Keratinocyte (primary cell): ENCODE data around the gene ASB9. TPM values are rescaled to one million over a fixed set of nuclear protein-coding genes. Genes with fewer than 3 reads are reported as not detected.

Source experiments
- DNase-seq: peaks from one replicate; pipeline ENCODE4 v3.0.0-alpha.2; 2011; ENCODE audit warnings: low read depth, missing footprints, low spot score
- FAIRE-seq: peaks from 2 replicates; lab custom pipeline; 2011; peaks lifted over from hg19 to GRCh38; lab: Jason Lieb, UNC
- H2AFZ ChIP-seq: 2 replicates; pipeline ENCODE4 v1.6.0; 2012; ENCODE audit warnings: low read length, control low read depth, inconsistent platforms; ENCODE audit not compliant: control insufficient read depth
- H3K27ac ChIP-seq: 2 replicates; pipeline ENCODE4 v1.5.1; 2011; ENCODE audit warnings: low read length; ENCODE audit not compliant: control insufficient read depth, insufficient read depth
- H3K27me3 ChIP-seq: 3 replicates; pipeline ENCODE4 v1.6.0; 2011; ENCODE audit warnings: low read length; ENCODE audit not compliant: control insufficient read depth, insufficient read depth; ENCODE audit errors: extremely low read depth
- H3K36me3 ChIP-seq, 2 experiments: 2 replicates in 1 of 2; 3 replicates in 1 of 2; pipeline ENCODE4 v1.5.1; 2011; ENCODE audit warnings: low read length in 2 of 2, mild to moderate bottlenecking in 1 of 2; ENCODE audit not compliant: control insufficient read depth in 2 of 2, insufficient read depth in 2 of 2; ENCODE audit errors: extremely low read depth in 1 of 2
- H3K4me1 ChIP-seq: 3 replicates; pipeline ENCODE4 v1.5.1; 2011; ENCODE audit warnings: low read length; ENCODE audit not compliant: control insufficient read depth, insufficient read depth; ENCODE audit errors: extremely low read depth
- H3K4me2 ChIP-seq: 3 replicates; pipeline ENCODE4 v1.6.0; 2011; ENCODE audit warnings: low read depth, low read length; ENCODE audit not compliant: control insufficient read depth, insufficient read depth; ENCODE audit errors: extremely low read depth
- H3K4me3 ChIP-seq, 3 experiments: fragments of 200-600 bp in 1 of 3; sonication (generic) in 1 of 3; 2 replicates in 2 of 3; 3 replicates in 1 of 3; pipeline ENCODE4 v1.5.1; 2011 to 2016; ENCODE audit warnings: low read length in 3 of 3, mild to moderate bottlenecking in 3 of 3, control low read depth in 2 of 3, inconsistent platforms in 1 of 3, low read depth in 1 of 3, mixed read lengths in 1 of 3, mixed run types in 1 of 3, moderate library complexity in 1 of 3; ENCODE audit not compliant: control insufficient read depth in 2 of 3, insufficient read depth in 2 of 3; ENCODE audit errors: extremely low read depth in 1 of 3
- H3K79me2 ChIP-seq: 2 replicates; pipeline ENCODE4 v1.6.0; 2012; ENCODE audit warnings: low read length; ENCODE audit not compliant: control insufficient read depth, insufficient read depth
- H3K9ac ChIP-seq: 3 replicates; pipeline ENCODE4 v1.6.0; 2011; ENCODE audit warnings: low read length; ENCODE audit not compliant: control insufficient read depth, insufficient read depth; ENCODE audit errors: extremely low read depth
- H3K9me1 ChIP-seq: 3 replicates; pipeline ENCODE4 v1.6.0; 2011; ENCODE audit warnings: low read length; ENCODE audit not compliant: control insufficient read depth, insufficient read depth; ENCODE audit errors: extremely low read depth
- H3K9me3 ChIP-seq: 2 replicates; pipeline ENCODE4 v1.5.1; 2012; ENCODE audit warnings: low read depth, low read length; ENCODE audit not compliant: control insufficient read depth
- H4K20me1 ChIP-seq: 3 replicates; pipeline ENCODE4 v1.6.0; 2011; ENCODE audit warnings: low read length; ENCODE audit not compliant: control insufficient read depth, insufficient read depth; ENCODE audit errors: extremely low read depth
- EZH2 ChIP-seq: IDR thresholded peaks from one replicate; pipeline ENCODE4 v1.6.1; 2012; ENCODE audit warnings: inconsistent platforms, mild to moderate bottlenecking, low read length, moderate library complexity
- dilution Hi-C: fragments of 300-500 bp; cut with MboI; formaldehyde crosslinking; loops from one replicate; pipeline ENCODE4 v1.7.0; 2020; ENCODE audit warnings: low sequenced_read_pairs; ENCODE audit not compliant: extremely low pct_ligation_motif_present
- polyA plus RNA-seq, 5 experiments: library from polyadenylated mRNA; depleted of rRNA in 3 of 5; stranded (reverse) in 3 of 5; stranded (forward) in 1 of 5; unstranded in 1 of 5; fragments of >200 nt; gene quantifications; 1 replicate in 1 of 5; 2 replicates in 3 of 5; 3 replicates in 1 of 5; pipeline versions ENCODE4 v1.2.1 to v1.2.3, GENCODE V29; 2011 to 2012; ENCODE audit warnings: missing spikeins in 2 of 5, low read depth in 1 of 5, low replicate concordance in 1 of 5
- TF ChIP-seq, protein P1 (sequence below), 3 experiments: IDR thresholded peaks in 1 of 3; conservative IDR thresholded peaks in 1 of 3; optimal IDR thresholded peaks in 1 of 3; 2 replicates in 2 of 3; 3 replicates in 1 of 3; pipeline versions ENCODE3 to v1.5.1; 2011; ENCODE audit warnings: low read length in 3 of 3, mild to moderate bottlenecking in 3 of 3, moderate library complexity in 2 of 3, control low read depth in 1 of 3, inconsistent platforms in 1 of 3; ENCODE audit not compliant: insufficient read depth in 2 of 3; ENCODE audit errors: extremely low read depth in 1 of 3

ASB9 gene
- polyA plus RNA-seq, 1 donor (not counting 4 experiments of a cell fraction or from before 2014, with no cell fraction given), result 0.66 TPM

DNA sequence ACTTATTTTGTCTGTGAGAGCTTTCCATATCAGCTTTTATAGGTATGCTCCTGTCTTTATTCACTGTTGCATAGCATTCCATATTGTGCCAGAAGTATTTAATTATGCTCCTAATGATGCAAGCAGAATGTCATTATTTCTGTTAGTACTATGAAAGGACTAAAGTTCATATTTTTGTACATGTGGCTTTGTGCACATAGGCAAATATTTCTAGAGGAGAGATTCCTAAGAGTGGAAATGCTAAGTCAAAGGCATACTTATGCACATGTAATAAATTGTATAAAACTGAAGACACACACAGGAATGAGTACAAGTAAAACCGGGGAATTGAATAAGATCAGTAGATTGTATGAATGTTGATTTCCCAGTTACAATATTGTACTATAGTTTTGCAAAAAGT lies 1.9 kb upstream of the ASB9 start:
- Histone ChIP-seq H3K4me3 (no peak overlapping the region), H3K4me2 (no peak overlapping the region), H4K20me1 (no peaks in the 10 kb centered on the region), H3K9ac (no peak overlapping the region), H3K27me3 (no peaks in the 10 kb centered on the region), H3K27ac (no peak overlapping the region), H3K79me2 (no peaks in the 10 kb centered on the region), H3K9me3 (no peaks in the 10 kb centered on the region), H3K9me1 (no peaks in the 10 kb centered on the region), H2AFZ (no peak overlapping the region), H3K36me3 (no peaks in the 10 kb centered on the region), H3K4me1 (peaks cover 10% of the 10 kb centered on the region)
- no peak for TF ChIP-seq EZH2
- TF ChIP-seq, protein P1, sequence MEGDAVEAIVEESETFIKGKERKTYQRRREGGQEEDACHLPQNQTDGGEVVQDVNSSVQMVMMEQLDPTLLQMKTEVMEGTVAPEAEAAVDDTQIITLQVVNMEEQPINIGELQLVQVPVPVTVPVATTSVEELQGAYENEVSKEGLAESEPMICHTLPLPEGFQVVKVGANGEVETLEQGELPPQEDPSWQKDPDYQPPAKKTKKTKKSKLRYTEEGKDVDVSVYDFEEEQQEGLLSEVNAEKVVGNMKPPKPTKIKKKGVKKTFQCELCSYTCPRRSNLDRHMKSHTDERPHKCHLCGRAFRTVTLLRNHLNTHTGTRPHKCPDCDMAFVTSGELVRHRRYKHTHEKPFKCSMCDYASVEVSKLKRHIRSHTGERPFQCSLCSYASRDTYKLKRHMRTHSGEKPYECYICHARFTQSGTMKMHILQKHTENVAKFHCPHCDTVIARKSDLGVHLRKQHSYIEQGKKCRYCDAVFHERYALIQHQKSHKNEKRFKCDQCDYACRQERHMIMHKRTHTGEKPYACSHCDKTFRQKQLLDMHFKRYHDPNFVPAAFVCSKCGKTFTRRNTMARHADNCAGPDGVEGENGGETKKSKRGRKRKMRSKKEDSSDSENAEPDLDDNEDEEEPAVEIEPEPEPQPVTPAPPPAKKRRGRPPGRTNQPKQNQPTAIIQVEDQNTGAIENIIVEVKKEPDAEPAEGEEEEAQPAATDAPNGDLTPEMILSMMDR (optimal IDR thresholded peaks at IDR 0.05 in 1 of 3, IDR thresholded peaks at IDR 0.05 in 1 of 3, conservative IDR thresholded peaks at IDR 0.05 in 1 of 3; ENCODE audit: extremely low read depth in 1 of 3, insufficient read depth in 2 of 3, low read length in 3 of 3), result no peak
- no peak for FAIRE-seq
- dilution Hi-C loops, result no loop called here
- DNase-seq, result no peak

DNA sequence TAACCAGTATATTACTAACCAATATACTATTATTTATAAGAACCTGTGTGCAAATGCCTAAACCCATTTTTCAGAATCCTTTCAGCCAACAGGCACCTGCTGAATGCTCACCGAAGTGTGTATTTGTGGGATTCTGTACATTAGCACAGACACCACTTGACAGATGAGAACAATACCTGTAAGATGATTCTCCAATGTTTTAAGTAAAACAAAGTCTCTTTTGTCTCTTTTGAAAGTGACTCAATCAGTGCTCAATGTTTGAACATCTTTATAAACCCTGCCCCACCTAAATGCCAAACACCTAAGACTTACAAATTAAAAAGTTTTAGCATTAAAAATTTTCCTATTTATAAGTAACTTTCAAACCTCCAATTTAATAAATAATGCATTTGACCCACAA lies 763 bp downstream of the ASB9 start:
- Histone ChIP-seq H4K20me1 (no peaks in the 10 kb centered on the region), H3K4me2 (peak overlapping the region; percentile 71), H3K9ac (no peak overlapping the region), H3K9me3 (no peaks in the 10 kb centered on the region), H3K4me1 (peaks cover 10% of the 10 kb centered on the region), H3K27ac (peak overlapping the region; percentile 70), H3K79me2 (no peaks in the 10 kb centered on the region), H3K27me3 (no peaks in the 10 kb centered on the region), H3K4me3 (no peak overlapping the region), H3K36me3 (no peaks in the 10 kb centered on the region), H2AFZ (no peak overlapping the region), H3K9me1 (no peaks in the 10 kb centered on the region)
- TF ChIP-seq, protein P1 (optimal IDR thresholded peaks at IDR 0.05 in 1 of 3, IDR thresholded peaks at IDR 0.05 in 1 of 3, conservative IDR thresholded peaks at IDR 0.05 in 1 of 3; ENCODE audit: extremely low read depth in 1 of 3, insufficient read depth in 2 of 3, low read length in 3 of 3), result no peak
- no peak for TF ChIP-seq EZH2
- DNase-seq (peak; percentile 9), FAIRE-seq (no peak)
- dilution Hi-C loops, result no loop called here
